ENCODE data around the gene FADS6.
A peak's percentile ranks its signal among the peaks of the same experiment; 100 is the strongest.

Gene FADS6

GRCh38 chr17:74892974-74893911 lies at the start of gene FADS6:
TSS of gene FADS6 (minus strand) at chr17:74893633. CDS start at chr17:74893595, 38 bp downstream.
- no peak for DNase-seq

- DNase-seq, result no peak
Observed at GRCh38 chr17:74941128-74941725, 47.8 kb upstream of the FADS6 start.

GRCh38 chr17:74939534-74939933 lies 46.1 kb upstream of the FADS6 start:
- DNase-seq, result no peak

GRCh38 chr17:74938194-74938950 lies 44.9 kb upstream of the FADS6 start:
- DNase-seq, result no peak

- DNase-seq, result no peak
Observed at GRCh38 chr17:74937064-74938051, 43.9 kb upstream of the FADS6 start.

GRCh38 chr17:74936470-74936799 lies 43.0 kb upstream of the FADS6 start:
- no peak for DNase-seq

GRCh38 chr17:74935585-74936469 lies 42.4 kb upstream of the FADS6 start, which contains the start of gene OTOP3:
TSS of gene OTOP3 (plus strand) at chr17:74935898. CDS start at chr17:74935922, 24 bp downstream.
- DNase-seq, result no peak

- no peak for DNase-seq
Observed at GRCh38 chr17:74935048-74935447, 41.6 kb upstream of the FADS6 start.

- no peak for DNase-seq
Observed at GRCh38 chr17:74930535-74931036, 37.2 kb upstream of the FADS6 start.

GRCh38 chr17:74928786-74929185 lies 35.4 kb upstream of the FADS6 start:
- no peak for DNase-seq

- no peak for DNase-seq
Observed at GRCh38 chr17:74925242-74925641, 31.8 kb upstream of the FADS6 start.

- DNase-seq, result no peak
Observed at GRCh38 chr17:74924250-74924948, 31.0 kb upstream of the FADS6 start, which contains the start of gene OTOP2. TSS of gene OTOP2 (plus strand) at chr17:74924273. CDS start at chr17:74924633, 360 bp downstream.

GRCh38 chr17:74923538-74924249 lies 30.3 kb upstream of the FADS6 start:
- DNase-seq, result peak; percentile 71

- no peak for DNase-seq
Observed at GRCh38 chr17:74922694-74923537, 29.5 kb upstream of the FADS6 start, which contains the start of gene USH1G. TSS of gene USH1G (minus strand) at chr17:74923255. CDS start at chr17:74923073, 182 bp downstream.

GRCh38 chr17:74922172-74922571 lies 28.7 kb upstream of the FADS6 start:
- DNase-seq, result no peak

GRCh38 chr17:74921769-74922168 lies 28.3 kb upstream of the FADS6 start:
- DNase-seq, result no peak

GRCh38 chr17:74921026-74921681 lies 27.7 kb upstream of the FADS6 start:
- no peak for DNase-seq

- DNase-seq, result no peak
Observed at GRCh38 chr17:74920642-74921025, 27.2 kb upstream of the FADS6 start.

Measured in activated CD4-positive, alpha-beta T cell treated with anti-CD3 and anti-CD28 coated beads, Interleukin-10, Interleukin-2, amounts not matched to agents 100 ng/mL and 50 ng/mL, durations not matched to agents 16 hours and 8 hours (primary cell).